Tibial nerve (tissue), 3 donors: ENCODE measurements around the gene PKP4.

Experiments used
- POLR2A ChIP-seq, 2 donors: fragments of 450-650 bp; IDR thresholded peaks; one replicate each; pipeline ENCODE4 v1.6.1; 2017; ENCODE audit warnings: antibody characterized with exemption in 2 of 2, mild to moderate bottlenecking in 2 of 2, moderate library complexity in 2 of 2
- TF ChIP-seq, protein P1 (sequence below), 5 experiments: fragments of 200-600 bp in 3 of 5; fragments of 450-650 bp in 2 of 5; sonication (generic) in 3 of 5; IDR thresholded peaks; one replicate each; pipeline ENCODE4 v1.5.1; 2016 to 2019; ENCODE audit warnings: antibody characterized with exemption in 5 of 5, mild to moderate bottlenecking in 3 of 5, moderate library complexity in 2 of 5

DNA sequence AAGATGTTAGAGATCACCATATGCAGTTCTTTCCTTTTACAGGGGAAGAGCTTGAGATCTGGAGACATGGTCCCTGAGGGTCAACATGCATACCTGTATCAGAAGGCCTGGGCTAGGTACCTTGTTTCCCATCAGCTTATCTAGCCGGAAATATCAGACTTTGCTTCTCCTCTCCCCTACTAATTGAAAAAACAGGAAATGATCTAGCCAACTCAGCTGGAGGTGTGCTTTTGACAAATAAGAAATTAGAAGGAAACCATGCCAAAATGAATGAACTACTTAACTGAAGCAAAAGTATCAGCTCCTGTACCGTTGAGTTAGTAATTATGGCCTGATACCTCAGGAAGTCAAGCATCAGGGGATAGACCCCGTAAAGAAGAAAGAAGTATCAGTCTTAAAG, 20.4 kb downstream of the PKP4 start:
- no peak for TF ChIP-seq POLR2A (IDR thresholded peaks at IDR 0.05)
- TF ChIP-seq, protein P1, sequence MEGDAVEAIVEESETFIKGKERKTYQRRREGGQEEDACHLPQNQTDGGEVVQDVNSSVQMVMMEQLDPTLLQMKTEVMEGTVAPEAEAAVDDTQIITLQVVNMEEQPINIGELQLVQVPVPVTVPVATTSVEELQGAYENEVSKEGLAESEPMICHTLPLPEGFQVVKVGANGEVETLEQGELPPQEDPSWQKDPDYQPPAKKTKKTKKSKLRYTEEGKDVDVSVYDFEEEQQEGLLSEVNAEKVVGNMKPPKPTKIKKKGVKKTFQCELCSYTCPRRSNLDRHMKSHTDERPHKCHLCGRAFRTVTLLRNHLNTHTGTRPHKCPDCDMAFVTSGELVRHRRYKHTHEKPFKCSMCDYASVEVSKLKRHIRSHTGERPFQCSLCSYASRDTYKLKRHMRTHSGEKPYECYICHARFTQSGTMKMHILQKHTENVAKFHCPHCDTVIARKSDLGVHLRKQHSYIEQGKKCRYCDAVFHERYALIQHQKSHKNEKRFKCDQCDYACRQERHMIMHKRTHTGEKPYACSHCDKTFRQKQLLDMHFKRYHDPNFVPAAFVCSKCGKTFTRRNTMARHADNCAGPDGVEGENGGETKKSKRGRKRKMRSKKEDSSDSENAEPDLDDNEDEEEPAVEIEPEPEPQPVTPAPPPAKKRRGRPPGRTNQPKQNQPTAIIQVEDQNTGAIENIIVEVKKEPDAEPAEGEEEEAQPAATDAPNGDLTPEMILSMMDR (IDR thresholded peaks at IDR 0.05): no peak
